GM21381 (cell line): Measurements from ENCODE around the gene ZNF469.
"Not testable (repeated sequence)": the region's sequence is repeated elsewhere in the genome, so short reads cannot be mapped to it uniquely, and the experiment has no call there.

Experiments used
- ATAC-seq: cut with Tn5 transposase; IDR thresholded peaks from one replicate; pipeline ENCODE4 v1.9.1; 2021; ENCODE audit warnings: mild to moderate bottlenecking, moderate library complexity; ENCODE audit not compliant: unreplicated experiment

ZNF469 gene

GRCh38 chr16:88356727-88357199 is 26.0 kb upstream of the ZNF469 start:
- ATAC-seq: no peak

- ATAC-seq: no peak
These were observed 25.3 kb upstream of the ZNF469 start for GRCh38 chr16:88357317-88358022.

- no peak for ATAC-seq
These were observed 24.7 kb upstream of the ZNF469 start for GRCh38 chr16:88358023-88358420.

GRCh38 chr16:88359008-88359407 is 23.8 kb upstream of the ZNF469 start:
- ATAC-seq: no peak

- not testable (repeated sequence) for ATAC-seq
These were observed 22.4 kb upstream of the ZNF469 start for GRCh38 chr16:88360401-88360800.

- no peak for ATAC-seq
These were observed 21.8 kb upstream of the ZNF469 start for GRCh38 chr16:88360999-88361398.

GRCh38 chr16:88361775-88362174 is 21.0 kb upstream of the ZNF469 start:
- no peak for ATAC-seq

GRCh38 chr16:88363239-88363891 is 19.4 kb upstream of the ZNF469 start:
- no peak for ATAC-seq

GRCh38 chr16:88365244-88365865 is 17.4 kb upstream of the ZNF469 start:
- ATAC-seq: no peak

GRCh38 chr16:88366032-88366703 is 16.6 kb upstream of the ZNF469 start:
- no peak for ATAC-seq

GRCh38 chr16:88366704-88367047 is 16.1 kb upstream of the ZNF469 start:
- ATAC-seq: no peak

- no peak for ATAC-seq
These were observed 15.2 kb upstream of the ZNF469 start for GRCh38 chr16:88367560-88367959.

- no peak for ATAC-seq
These were observed 14.7 kb upstream of the ZNF469 start for GRCh38 chr16:88368036-88368435.

- ATAC-seq: no peak
These were observed 13.8 kb upstream of the ZNF469 start for GRCh38 chr16:88368994-88369393.

GRCh38 chr16:88369447-88370008 is 13.2 kb upstream of the ZNF469 start:
- ATAC-seq: no peak

- ATAC-seq: no peak
These were observed 12.4 kb upstream of the ZNF469 start for GRCh38 chr16:88370365-88370764.

GRCh38 chr16:88372522-88372921 is 10.2 kb upstream of the ZNF469 start:
- no peak for ATAC-seq

- no peak for ATAC-seq
These were observed 9.5 kb upstream of the ZNF469 start for GRCh38 chr16:88373211-88373610.

- ATAC-seq: no peak
These were observed 8.7 kb upstream of the ZNF469 start for GRCh38 chr16:88373927-88374492.

GRCh38 chr16:88374736-88375135 is 8.0 kb upstream of the ZNF469 start:
- ATAC-seq: no peak
